PC-9 (cell line): ENCODE results near the gene PTEN. TPM values are rescaled to one million over a fixed set of nuclear protein-coding genes. Genes with fewer than 3 reads are reported as not detected.

Experiments used
- BruUV-seq: library from RNA; stranded (reverse); fragments of 400-500 nt; replicated peaks from 2 replicates; lab custom pipeline; 2021; lab: Mats Ljungman, UMichigan
- CTCF ChIA-PET: fragments of 300-600 bp; sonication (Branson Sonifier 250); formaldehyde crosslinking; loops from one replicate; lab custom pipeline; 2022; ENCODE audit warnings: antibody characterized with exemption; lab: Charles Lee
- POLR2A ChIA-PET: fragments of 300-600 bp; sonication (Branson Sonifier 250); formaldehyde crosslinking; loops from one replicate; lab custom pipeline; 2022; ENCODE audit warnings: antibody characterized with exemption; ENCODE audit not compliant: unreplicated experiment; lab: Charles Lee
- DNase-seq, 2 experiments: peaks; one replicate each; pipeline versions ENCODE4 v3.0.0 to v3.0.0-alpha.2; 2015 to 2022; ENCODE audit warnings: mixed read lengths in 1 of 2
- H2AFZ ChIP-seq: fragments of 200-600 bp; sonication (generic); 2 replicates; pipeline ENCODE4 v1.8.1; 2017; ENCODE audit warnings: antibody characterized with exemption
- H3F3A ChIP-seq: fragments of 200-600 bp; sonication (generic); 2 replicates; pipeline ENCODE4 v1.8.1; 2017; ENCODE audit warnings: antibody characterized with exemption, mild to moderate bottlenecking, low read depth; ENCODE audit not compliant: insufficient read depth
- H3K27ac ChIP-seq: fragments of 200-600 bp; sonication (generic); 2 replicates; pipeline ENCODE4 v1.6.1; 2016; ENCODE audit warnings: mixed run types
- H3K27me3 ChIP-seq: fragments of 200-600 bp; sonication (generic); 2 replicates; pipeline ENCODE4 v1.6.1; 2016; ENCODE audit warnings: low read depth, mixed run types; ENCODE audit not compliant: insufficient read depth
- H3K36me3 ChIP-seq: fragments of 200-600 bp; sonication (generic); 2 replicates; pipeline ENCODE4 v1.6.1; 2016; ENCODE audit warnings: low read depth, mixed run types
- H3K4me1 ChIP-seq: fragments of 200-600 bp; sonication (generic); replicated peaks from 2 replicates; pipeline ENCODE4 v1.6.1; 2016; ENCODE audit warnings: mixed run types; ENCODE audit not compliant: insufficient read depth
- H3K4me2 ChIP-seq: fragments of 200-600 bp; sonication (generic); 2 replicates; pipeline ENCODE4 v1.6.1; 2017; ENCODE audit warnings: mixed run types
- H3K4me3 ChIP-seq: fragments of 200-600 bp; sonication (generic); 2 replicates; pipeline ENCODE4 v1.6.1; 2016; ENCODE audit warnings: mixed run types
- H3K79me2 ChIP-seq: fragments of 200-600 bp; sonication (generic); 2 replicates; pipeline ENCODE4 v1.6.1; 2017; ENCODE audit warnings: low read depth, mixed run types
- H3K9me2 ChIP-seq: fragments of 200-600 bp; sonication (generic); 2 replicates; pipeline ENCODE4 v1.8.1; 2017; ENCODE audit warnings: mild to moderate bottlenecking; ENCODE audit not compliant: insufficient read depth
- H3K9me3 ChIP-seq: fragments of 200-600 bp; sonication (generic); 2 replicates; pipeline ENCODE4 v1.8.1; 2016; ENCODE audit warnings: low read depth; ENCODE audit not compliant: insufficient read depth
- H4K20me1 ChIP-seq: fragments of 200-600 bp; sonication (generic); 2 replicates; pipeline ENCODE4 v1.8.1; 2017; ENCODE audit not compliant: insufficient read depth
- EZH2 ChIP-seq: fragments of 200-600 bp; sonication (generic); IDR thresholded peaks from 2 replicates; pipeline ENCODE4 v1.8.0; 2017; ENCODE audit warnings: antibody characterized with exemption, low read depth
- intact Hi-C: fragments of 100-400 bp; cut with micrococcal nuclease; formaldehyde crosslinking; loops from one replicate; pipeline ENCODE4 v1.10.0; 2022; ENCODE audit not compliant: unreplicated experiment
- total RNA-seq: library from RNA; stranded (reverse); gene quantifications from 2 replicates; pipeline ENCODE4 v1.2.3, GENCODE V29; 2021
- TF ChIP-seq, protein P1 (sequence below): fragments of 200-600 bp; sonication (generic); conservative IDR thresholded peaks from 2 replicates; pipeline ENCODE4 v1.6.1; 2017; ENCODE audit warnings: mixed run types, antibody characterized with exemption, mild to moderate bottlenecking, moderate library complexity

The PTEN gene
- total RNA-seq, 1 experiment from 2014 or later = 44.9 TPM

DNA sequence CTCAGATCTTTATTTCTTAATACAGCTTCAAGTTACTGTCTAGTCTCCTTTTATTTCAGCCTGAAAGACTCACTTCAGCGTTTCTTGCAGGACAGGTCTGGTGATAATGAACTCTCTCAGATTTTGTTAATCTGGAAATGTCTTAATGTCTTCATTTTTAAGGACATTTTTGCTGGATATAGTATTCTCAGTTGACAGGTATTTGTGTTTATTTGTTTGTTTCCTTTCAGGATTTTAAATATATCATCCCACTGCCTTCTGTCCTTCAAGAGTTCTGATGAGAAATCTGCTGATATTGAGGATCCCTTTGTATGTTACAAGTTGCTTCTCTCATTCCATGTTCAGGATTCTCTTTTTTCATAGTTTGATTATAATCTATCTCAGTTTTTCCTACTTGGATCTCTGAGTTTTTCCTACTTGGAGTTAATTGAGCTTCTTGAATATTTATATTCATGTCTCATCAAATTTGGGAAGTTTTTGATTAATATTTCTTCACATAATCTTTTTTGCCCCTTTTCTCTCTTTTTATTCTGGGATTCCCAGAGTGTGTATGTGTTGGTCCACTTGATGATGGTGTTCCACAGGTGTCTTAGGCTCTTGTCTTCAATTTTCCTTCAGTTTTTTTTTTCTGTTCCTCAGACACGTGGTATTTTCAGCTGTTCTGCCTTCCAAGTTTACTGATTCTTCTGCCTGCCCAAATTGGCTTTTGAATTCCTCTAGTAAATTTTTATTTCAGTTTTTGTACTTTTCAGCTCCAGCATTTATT is 49.9 kb downstream of the PTEN start:
- no peak for TF ChIP-seq EZH2
- TF ChIP-seq, protein P1, sequence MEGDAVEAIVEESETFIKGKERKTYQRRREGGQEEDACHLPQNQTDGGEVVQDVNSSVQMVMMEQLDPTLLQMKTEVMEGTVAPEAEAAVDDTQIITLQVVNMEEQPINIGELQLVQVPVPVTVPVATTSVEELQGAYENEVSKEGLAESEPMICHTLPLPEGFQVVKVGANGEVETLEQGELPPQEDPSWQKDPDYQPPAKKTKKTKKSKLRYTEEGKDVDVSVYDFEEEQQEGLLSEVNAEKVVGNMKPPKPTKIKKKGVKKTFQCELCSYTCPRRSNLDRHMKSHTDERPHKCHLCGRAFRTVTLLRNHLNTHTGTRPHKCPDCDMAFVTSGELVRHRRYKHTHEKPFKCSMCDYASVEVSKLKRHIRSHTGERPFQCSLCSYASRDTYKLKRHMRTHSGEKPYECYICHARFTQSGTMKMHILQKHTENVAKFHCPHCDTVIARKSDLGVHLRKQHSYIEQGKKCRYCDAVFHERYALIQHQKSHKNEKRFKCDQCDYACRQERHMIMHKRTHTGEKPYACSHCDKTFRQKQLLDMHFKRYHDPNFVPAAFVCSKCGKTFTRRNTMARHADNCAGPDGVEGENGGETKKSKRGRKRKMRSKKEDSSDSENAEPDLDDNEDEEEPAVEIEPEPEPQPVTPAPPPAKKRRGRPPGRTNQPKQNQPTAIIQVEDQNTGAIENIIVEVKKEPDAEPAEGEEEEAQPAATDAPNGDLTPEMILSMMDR = no peak
- H3K4me1 ChIP-seq = no peaks in the 10 kb centered on the region
- BruUV-seq = no TSS peak
- H3K27me3 ChIP-seq = no peaks in the 10 kb centered on the region
- H3K36me3 ChIP-seq = peaks cover 4% of the 10 kb centered on the region; the same call in 1 of the 2 replicates
- POLR2A ChIA-PET = no interaction called here
- H3F3A ChIP-seq = no peaks in the 10 kb centered on the region
- peaks cover 14% of the 10 kb centered on the region; the same call in 1 of the 2 replicates for H3K9me3 ChIP-seq
- H3K4me2 ChIP-seq = no peak overlapping the region
- peaks cover 90% of the 10 kb centered on the region for H3K79me2 ChIP-seq
- no peak overlapping the region for H3K27ac ChIP-seq
- CTCF ChIA-PET = no interaction called here
- no peak overlapping the region for H2AFZ ChIP-seq
- intact Hi-C loops = no loop called here
- peaks cover 7% of the 10 kb centered on the region; the same call in 1 of the 2 replicates for H4K20me1 ChIP-seq
- H3K4me3 ChIP-seq = no peak overlapping the region
- DNase-seq = no peak
- no peaks in the 10 kb centered on the region for H3K9me2 ChIP-seq

DNA sequence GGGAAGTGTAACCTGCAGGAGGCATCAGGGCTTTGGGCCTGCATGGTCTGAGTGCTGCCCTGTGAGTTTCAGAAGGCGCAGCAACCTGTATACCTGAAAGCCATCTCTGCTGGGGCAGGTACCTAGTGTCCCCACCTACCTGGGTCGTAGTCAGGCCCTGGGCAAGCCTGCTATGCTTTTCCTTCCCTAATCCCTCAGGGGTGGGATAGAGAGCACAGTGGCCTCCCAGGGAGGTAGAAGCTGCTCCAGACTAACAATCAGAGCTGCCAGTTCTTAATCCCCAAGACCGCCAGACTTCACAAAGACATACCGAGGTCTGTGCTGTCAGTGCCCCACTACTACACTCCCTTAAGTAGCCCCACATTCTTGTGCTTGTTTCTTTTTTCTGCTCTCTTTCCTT is 52.0 kb downstream of the PTEN start:
- ChIA-PET CTCF (no interaction called here), POLR2A (no interaction called here)
- H3K9me2 ChIP-seq = no peaks in the 10 kb centered on the region
- peaks cover 89% of the 10 kb centered on the region for H3K79me2 ChIP-seq
- no peak overlapping the region for H3K4me3 ChIP-seq
- TF ChIP-seq, protein P1 = no peak
- TF ChIP-seq EZH2 = no peak
- no peak overlapping the region for H3K27ac ChIP-seq
- no TSS peak for BruUV-seq
- H2AFZ ChIP-seq = no peak overlapping the region
- H3K4me1 ChIP-seq = no peaks in the 10 kb centered on the region
- H3F3A ChIP-seq = no peaks in the 10 kb centered on the region
- intact Hi-C loops = no loop called here
- no peak for DNase-seq
- no peaks in the 10 kb centered on the region; the same call in none of the 2 replicates for H4K20me1 ChIP-seq
- no peak overlapping the region for H3K4me2 ChIP-seq
- no peaks in the 10 kb centered on the region for H3K27me3 ChIP-seq
- peaks cover 14% of the 10 kb centered on the region; the same call in 1 of the 2 replicates for H3K9me3 ChIP-seq
- peaks cover 4% of the 10 kb centered on the region; the same call in 1 of the 2 replicates for H3K36me3 ChIP-seq

DNA sequence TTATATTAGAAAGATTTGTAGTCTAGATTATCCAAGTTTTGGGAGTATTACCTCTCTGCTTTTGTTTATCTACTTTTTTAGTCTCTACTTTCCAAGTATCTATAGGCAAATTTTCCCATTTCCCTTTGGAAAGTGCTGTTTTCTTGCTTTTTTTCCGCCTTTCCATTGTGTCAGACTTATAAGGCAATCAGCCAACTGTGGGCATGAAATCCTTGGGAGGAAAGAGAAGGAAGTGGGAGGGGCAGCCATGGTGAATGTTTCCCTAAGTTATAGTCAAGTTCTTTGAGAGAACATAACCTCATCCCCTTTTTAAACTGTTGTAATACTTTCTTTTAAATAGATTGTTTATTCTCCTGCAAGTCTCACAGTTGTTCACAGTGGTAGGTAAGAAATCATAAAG is 52.6 kb downstream of the PTEN start:
- Histone ChIP-seq H4K20me1 (no peaks in the 10 kb centered on the region; the same call in none of the 2 replicates), H3K4me1 (no peaks in the 10 kb centered on the region), H3K27ac (no peak overlapping the region), H3K79me2 (peaks cover 91% of the 10 kb centered on the region), H3K36me3 (peaks cover 4% of the 10 kb centered on the region; the same call in 1 of the 2 replicates), H3K27me3 (no peaks in the 10 kb centered on the region), H3K4me2 (no peak overlapping the region), H3K4me3 (no peak overlapping the region), H3K9me2 (no peaks in the 10 kb centered on the region), H3K9me3 (peaks cover 14% of the 10 kb centered on the region; the same call in 1 of the 2 replicates), H3F3A (no peaks in the 10 kb centered on the region), H2AFZ (no peak overlapping the region)
- CTCF ChIA-PET = no interaction called here
- no peak for DNase-seq
- no TSS peak for BruUV-seq
- TF ChIP-seq EZH2 = no peak
- TF ChIP-seq, protein P1 = no peak
- POLR2A ChIA-PET = no interaction called here
- intact Hi-C loops = no loop called here
